Fibroblast of skin of scalp (primary cell): ENCODE results near the gene SOWAHD.
"Not testable (repeated sequence)": the region's sequence is repeated elsewhere in the genome, so short reads cannot be mapped to it uniquely, and the experiment has no call there.

ENCODE experiments used
- DNase-seq: peaks from one replicate; pipeline ENCODE4 v3.0.0-alpha.2; 2013

Gene SOWAHD

DNA sequence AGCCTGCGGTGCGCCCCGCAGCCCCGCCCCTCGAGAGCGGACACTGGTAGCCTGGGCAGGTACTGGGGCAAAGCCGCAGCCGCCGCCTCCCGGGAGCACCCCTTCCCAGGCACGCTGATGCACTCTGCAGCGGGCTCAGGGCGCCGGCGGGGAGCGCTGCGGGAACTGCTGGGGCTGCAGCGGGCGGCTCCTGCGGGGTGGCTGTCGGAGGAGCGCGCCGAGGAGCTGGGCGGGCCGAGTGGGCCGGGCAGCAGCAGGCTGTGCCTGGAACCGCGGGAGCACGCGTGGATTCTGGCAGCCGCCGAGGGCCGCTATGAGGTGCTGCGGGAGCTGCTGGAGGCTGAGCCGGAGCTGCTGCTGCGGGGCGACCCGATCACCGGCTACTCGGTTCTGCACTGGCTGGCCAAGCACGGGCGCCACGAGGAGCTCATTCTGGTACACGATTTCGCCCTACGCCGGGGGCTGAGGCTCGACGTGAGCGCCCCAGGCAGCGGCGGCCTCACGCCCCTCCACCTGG is 401 bp downstream of the SOWAHD start:
- DNase-seq, result peak; percentile 14

DNA sequence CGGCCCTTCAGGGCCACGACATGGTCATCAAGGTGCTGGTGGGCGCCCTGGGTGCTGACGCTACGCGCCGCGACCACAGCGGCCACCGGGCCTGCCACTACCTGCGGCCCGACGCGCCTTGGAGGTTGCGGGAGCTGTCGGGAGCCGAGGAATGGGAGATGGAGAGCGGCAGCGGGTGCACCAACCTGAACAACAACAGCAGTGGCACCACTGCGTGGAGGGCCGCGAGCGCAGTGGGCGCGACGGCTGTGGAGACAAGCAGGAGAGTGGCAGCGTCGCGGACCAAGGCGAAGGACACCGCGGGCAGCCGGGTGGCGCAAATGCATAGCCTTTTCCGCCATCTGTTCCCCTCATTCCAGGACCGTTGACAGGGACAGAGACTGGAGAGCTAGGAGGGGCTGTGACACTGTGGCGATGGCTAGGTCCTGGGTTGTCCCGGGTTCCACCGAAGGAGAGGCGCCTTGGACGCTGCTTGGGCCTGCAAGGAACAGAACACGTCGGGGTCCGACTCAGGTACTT is 919 bp downstream of the SOWAHD start:
- no peak for DNase-seq

- no peak for DNase-seq
Measured at GRCh38 chrX:119760026-119760877, 1.9 kb downstream of the SOWAHD start.

- peak; percentile 65 for DNase-seq
Measured at GRCh38 chrX:119762718-119763117, 4.3 kb downstream of the SOWAHD start.

GRCh38 chrX:119763181-119763580 is 4.8 kb downstream of the SOWAHD start:
- peak; percentile 96 for DNase-seq

DNA sequence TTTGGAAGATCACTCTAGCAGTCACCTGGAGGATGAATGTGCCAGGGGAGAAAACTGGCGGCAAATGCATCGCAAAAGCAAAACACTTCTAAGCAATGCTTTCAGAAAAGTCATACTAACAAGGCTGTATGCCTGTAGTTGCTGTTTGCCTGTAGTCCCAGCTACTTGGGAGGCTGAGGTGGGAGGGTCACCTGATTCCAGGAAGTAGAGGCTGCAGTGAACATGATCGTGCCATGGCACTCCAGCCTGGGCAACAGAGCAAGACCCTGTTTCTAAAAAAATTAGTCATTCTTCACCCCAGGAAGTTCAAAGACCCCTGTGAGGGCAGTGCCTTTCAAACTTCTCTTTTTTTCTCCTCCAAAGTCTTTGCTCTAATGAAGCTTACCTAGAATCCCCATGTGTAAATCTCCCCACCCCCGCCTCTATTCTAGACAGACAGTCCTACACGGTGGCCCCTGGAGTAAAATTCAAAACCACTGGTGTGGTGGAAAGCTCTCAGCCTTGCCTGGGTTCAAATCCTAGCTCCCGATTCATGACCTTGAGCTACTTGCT is 5.5 kb downstream of the SOWAHD start:
- DNase-seq, result no peak

DNA sequence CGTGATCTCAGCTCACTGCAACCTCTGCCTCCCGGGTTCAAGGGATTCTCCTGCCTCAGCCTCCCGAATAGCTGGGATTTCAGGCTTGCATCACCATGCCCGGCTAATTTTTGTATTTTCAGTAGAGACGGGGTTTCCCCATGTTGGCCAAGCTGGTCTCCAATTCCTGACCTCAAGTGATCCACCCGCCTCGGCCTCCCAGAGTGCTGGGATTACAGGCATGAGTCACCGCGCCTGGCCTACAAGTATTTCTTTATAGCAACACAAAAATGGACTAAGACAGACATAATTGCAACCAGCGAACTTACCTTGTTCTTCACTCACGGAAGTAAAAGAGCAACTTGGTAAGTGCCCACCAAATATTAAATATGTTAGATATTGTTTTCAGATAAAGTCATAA is 10.0 kb downstream of the SOWAHD start:
- peak; percentile 35 for DNase-seq

DNA sequence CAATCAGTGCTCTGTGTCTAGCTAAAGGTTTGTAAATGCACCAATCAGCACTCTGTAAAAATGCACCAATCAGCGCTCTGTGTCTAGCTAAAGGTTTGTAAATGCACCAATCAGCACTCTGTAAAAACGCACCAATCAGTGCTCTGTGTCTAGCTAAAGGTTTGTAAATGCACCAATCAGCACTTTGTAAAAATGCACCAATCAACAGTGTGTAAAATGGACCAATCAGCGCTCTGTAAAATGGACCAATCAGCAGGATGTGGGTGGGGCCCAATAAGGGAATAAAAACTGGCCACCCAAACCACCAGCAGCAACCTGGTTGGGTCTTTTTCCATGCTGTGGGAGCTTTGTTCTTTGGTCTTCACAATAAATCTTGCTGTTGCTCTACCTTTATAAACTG is 11.0 kb downstream of the SOWAHD start:
- DNase-seq, result not testable (repeated sequence)

GRCh38 chrX:119775517-119776238 is 17.3 kb downstream of the SOWAHD start:
- no peak for DNase-seq

GRCh38 chrX:119778829-119779228 is 20.4 kb downstream of the SOWAHD start:
- DNase-seq, result no peak

DNA sequence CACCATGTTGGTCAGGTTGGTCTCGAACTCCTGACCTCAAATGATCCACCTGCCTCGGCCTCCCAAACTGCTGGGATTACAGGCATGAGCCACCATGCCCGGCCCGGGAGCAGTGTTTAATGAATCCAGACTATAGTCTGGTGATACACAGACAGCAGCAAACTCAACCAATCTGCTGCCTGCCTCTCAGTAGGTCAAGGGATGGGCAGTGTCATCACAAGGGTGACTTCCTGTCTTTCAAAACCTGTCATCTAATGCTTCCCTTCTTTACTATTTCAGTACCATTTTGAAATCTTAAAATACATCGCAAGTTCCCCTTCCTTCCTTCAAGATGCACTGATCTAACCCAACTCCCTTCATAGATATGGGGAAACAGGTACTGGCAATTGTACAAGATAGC is 24.6 kb downstream of the SOWAHD start:
- DNase-seq, result no peak

- DNase-seq, result no peak
Measured at GRCh38 chrX:119784747-119785446, 26.5 kb downstream of the SOWAHD start.

DNA sequence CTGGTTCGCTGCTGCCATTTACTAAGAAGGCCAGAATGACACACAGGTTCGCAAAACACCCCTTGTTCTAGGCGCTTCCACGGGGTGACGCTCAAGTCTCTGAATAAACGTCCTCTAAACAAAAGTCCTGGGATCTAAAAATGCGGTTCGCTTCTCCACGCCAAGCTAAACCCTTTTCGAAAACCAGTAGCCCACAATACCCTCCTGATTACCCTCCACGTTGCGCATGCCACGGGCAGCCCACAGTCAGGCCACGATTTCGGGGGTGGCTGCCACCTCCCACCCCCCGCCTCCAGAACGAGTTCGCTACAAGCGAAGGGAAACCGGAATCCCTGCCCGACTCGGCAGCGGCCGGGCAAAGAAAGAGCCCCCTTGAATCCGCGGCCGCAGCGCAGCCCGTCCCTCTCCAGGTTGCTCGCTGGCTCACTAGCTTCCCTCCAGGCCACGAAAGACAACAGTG is 32.6 kb downstream of the SOWAHD start:
- peak; percentile 27 for DNase-seq

DNA sequence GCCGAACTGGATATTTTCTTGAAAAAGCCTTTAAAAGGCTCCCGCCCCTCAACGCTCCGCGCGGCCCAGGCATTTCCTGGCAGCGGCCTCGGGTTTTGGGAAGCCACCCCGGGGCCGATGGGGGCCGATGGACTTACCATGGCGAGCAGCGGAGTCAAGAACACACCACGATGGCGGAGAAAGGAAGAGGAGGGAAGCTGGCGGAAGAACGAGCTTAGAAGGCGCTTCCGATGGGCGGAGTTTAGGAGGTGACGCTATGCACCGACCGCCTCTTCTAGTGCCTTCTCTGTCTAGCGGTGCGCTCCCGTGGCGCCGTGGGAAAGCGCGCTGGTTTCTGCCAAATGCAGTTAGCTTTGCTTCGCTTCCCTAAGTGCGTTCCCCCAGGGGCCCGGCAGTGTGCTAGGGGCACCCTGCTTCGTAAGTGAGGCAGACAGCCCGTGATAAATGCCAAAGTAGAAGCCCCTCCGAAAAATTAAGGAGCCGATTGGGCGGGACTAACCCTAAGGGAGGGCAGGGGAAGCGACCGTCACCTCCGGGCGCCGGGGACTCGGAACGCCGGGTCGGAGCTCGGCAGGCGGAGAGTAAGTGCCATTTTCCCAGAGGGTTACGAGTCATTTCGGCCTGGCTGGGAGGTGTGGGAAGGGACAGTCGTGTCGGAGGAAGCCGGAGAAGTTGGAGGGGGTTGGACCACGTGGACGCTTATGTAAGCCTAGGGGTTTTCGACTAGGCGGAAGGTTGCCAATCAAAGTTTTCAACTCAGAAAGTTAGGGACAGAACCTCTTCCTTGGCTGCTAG is 33.2 kb downstream of the SOWAHD start, which contains the start of gene RPL39:
RPL39 (minus strand) TSS at position 194 of the 795 bp plus-strand sequence; CDS start at position 140, 54 bp downstream.
- peak; percentile 89 for DNase-seq

DNA sequence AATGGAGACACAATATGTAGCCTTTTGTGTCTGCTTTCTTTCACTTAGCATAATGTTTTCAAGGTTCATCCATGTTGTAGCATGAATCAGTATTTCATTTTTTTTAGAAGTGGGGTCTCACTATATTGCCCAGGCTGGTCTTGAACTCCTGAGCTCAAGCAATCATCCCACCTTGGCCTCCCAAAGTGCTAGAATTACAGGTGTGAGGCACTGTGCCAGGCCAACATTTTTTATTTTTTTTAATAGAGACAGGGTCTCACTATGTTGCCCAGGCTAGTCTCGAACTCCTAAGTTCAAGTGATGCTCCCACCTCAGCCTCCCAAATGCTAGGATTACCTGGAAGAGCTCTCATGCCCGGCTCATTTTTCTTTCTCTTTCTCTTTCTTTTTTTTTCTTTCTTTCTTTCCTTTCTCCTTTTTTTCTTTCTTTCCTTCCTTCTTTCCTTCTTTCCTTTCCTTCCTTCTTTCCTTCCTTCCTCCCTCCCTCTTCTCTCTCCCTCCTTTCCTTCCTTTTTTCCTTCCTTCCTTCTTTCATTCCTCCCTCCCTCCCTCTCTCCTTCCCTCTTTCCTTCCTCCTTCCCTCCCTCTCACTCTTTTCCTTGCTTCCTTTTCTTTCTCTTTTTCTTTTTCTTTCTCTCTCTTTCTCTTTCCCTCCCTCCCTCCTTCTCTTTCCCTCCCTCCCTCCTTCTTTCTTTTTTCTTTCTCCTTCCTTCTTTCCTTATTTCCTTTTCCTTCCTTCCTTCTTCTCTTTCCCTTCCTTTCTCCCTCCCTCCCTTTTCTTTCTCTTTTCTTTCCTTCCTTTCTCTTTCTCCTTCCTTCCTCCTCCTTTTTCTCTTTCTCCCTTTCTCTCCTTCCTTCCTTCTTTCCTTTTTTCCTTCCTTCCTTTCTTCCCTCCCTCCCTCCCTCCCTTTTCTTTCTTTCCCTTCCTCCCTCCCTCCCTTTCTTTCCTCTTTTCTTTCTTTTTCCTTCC is 43.1 kb downstream of the SOWAHD start:
- no peak for DNase-seq

GRCh38 chrX:119802546-119802945 is 44.2 kb downstream of the SOWAHD start:
- no peak for DNase-seq

- DNase-seq, result not testable (repeated sequence)
Measured at GRCh38 chrX:119808461-119808860, 50.1 kb downstream of the SOWAHD start.

GRCh38 chrX:119809185-119809666 is 50.8 kb downstream of the SOWAHD start:
- no peak for DNase-seq
